Coronary artery (tissue), 2 donors: ENCODE results near the gene PSMB8.
"Not testable (repeated sequence)": the region's sequence is repeated elsewhere in the genome, so short reads cannot be mapped to it uniquely, and the experiment has no call there.

Experiments
- DNase-seq: peaks from one replicate; pipeline ENCODE4 v3.0.0-alpha.2; 2017; ENCODE audit warnings: low spot score
- H3K27ac ChIP-seq, 2 donors: fragments of 200-600 bp; sonication (generic); one replicate each; pipeline ENCODE4 v1.5.1; 2016 to 2019
- H3K4me3 ChIP-seq: fragments of 200-600 bp; sonication (generic); 2 replicates; pipeline ENCODE4 v1.5.1; 2016; ENCODE audit warnings: mild to moderate bottlenecking, moderate library complexity
- CTCF ChIP-seq: fragments of 200-600 bp; sonication (generic); IDR thresholded peaks from one replicate; pipeline ENCODE4 v1.5.1; 2019; ENCODE audit warnings: antibody characterized with exemption

The PSMB8 gene

GRCh38 chr6:32885698-32886286, 41.9 kb upstream of the PSMB8 start:
- Histone ChIP-seq H3K27ac (no peak overlapping the region), H3K4me3 (no peak overlapping the region)
- peak; percentile 48 for TF ChIP-seq CTCF
- no peak for DNase-seq

GRCh38 chr6:32883789-32884188, 39.9 kb upstream of the PSMB8 start:
- Histone ChIP-seq H3K27ac (no peak overlapping the region), H3K4me3 (no peak overlapping the region)
- no peak for TF ChIP-seq CTCF
- DNase-seq, result no peak

- no peak overlapping the region for H3K27ac ChIP-seq
- TF ChIP-seq CTCF, result no peak
- no peak overlapping the region for H3K4me3 ChIP-seq
- no peak for DNase-seq
Observed at GRCh38 chr6:32882879-32883250, 39.0 kb upstream of the PSMB8 start.

- not testable (repeated sequence) for DNase-seq, H3K27ac ChIP-seq
Observed at GRCh38 chr6:32880962-32881361, 37.1 kb upstream of the PSMB8 start.

GRCh38 chr6:32879691-32880090, 35.8 kb upstream of the PSMB8 start:
- Histone ChIP-seq H3K4me3 (no peak overlapping the region), H3K27ac (no peak overlapping the region)
- no peak for DNase-seq
- no peak for TF ChIP-seq CTCF

More at GRCh38 chr6:32880962-32881361, 37.1 kb upstream of the PSMB8 start:
- not testable (repeated sequence) for H3K4me3 ChIP-seq

- DNase-seq, result no peak
Observed at GRCh38 chr6:32876603-32877002, 32.8 kb upstream of the PSMB8 start.

GRCh38 chr6:32873947-32874346, 30.1 kb upstream of the PSMB8 start:
- DNase-seq, H3K27ac ChIP-seq, H3K4me3 ChIP-seq: not testable (repeated sequence)

More at GRCh38 chr6:32876603-32877002, 32.8 kb upstream of the PSMB8 start:
- H3K27ac ChIP-seq, result no peak overlapping the region
- no peak overlapping the region for H3K4me3 ChIP-seq
- no peak for TF ChIP-seq CTCF

GRCh38 chr6:32868257-32868788, 24.5 kb upstream of the PSMB8 start:
- H3K27ac ChIP-seq, result no peak overlapping the region
- no peak for DNase-seq
- no peak overlapping the region for H3K4me3 ChIP-seq
- peak; percentile 73 for TF ChIP-seq CTCF
